B cell (primary cell): Measurements from ENCODE around the gene MLLT11.

Source experiments
- CTCF ChIP-seq: fragments of 200-600 bp; IDR thresholded peaks from one replicate; pipeline ENCODE4 v1.8.0; 2022; ENCODE audit warnings: antibody characterized with exemption, mild to moderate bottlenecking
- EZH2 ChIP-seq: IDR thresholded peaks from 2 replicates; pipeline ENCODE4 v1.6.1; 2012; ENCODE audit warnings: borderline replicate concordance, low read depth, mild to moderate bottlenecking, moderate library complexity, low read length; ENCODE audit not compliant: insufficient read depth, poor library complexity, severe bottlenecking

GRCh38 chr1:151055581-151055980, 4.6 kb upstream of the MLLT11 start:
- TF ChIP-seq CTCF (no peak), EZH2 (no peak)
